ENCODE results near the gene ACSL1.

- TF ChIP-seq GATA3 (IDR thresholded peaks at IDR 0.05; ENCODE audit: low read depth, low read length) (no peak), GATA2 (IDR thresholded peaks at IDR 0.05; ENCODE audit: low read depth, low read length) (no peak)
Observed at GRCh38 chr4:184793735-184794355, 31.9 kb downstream of the ACSL1 start.
